DOHH2 (cell line): ENCODE data around the gene UGT1A6.

Source experiments
- H3F3A ChIP-seq: fragments of 200-600 bp; sonication (generic), shearing (Covaris generic); 2 replicates; pipeline ENCODE4 v1.6.0; 2016; ENCODE audit warnings: antibody characterized with exemption, mild to moderate bottlenecking; ENCODE audit not compliant: control insufficient read depth, insufficient read depth
- H3K27ac ChIP-seq: fragments of 200-600 bp; sonication (generic); 2 replicates; pipeline ENCODE4 v1.5.1; 2014; ENCODE audit warnings: low read depth, mild to moderate bottlenecking, low read length, moderate library complexity
- H3K27me3 ChIP-seq: fragments of 200-600 bp; sonication (generic); 2 replicates; pipeline ENCODE4 v1.6.1; 2014; ENCODE audit warnings: mild to moderate bottlenecking, low read length, mixed read lengths; ENCODE audit not compliant: control insufficient read depth
- H3K36me3 ChIP-seq: fragments of 200-600 bp; sonication (generic); 2 replicates; pipeline ENCODE4 v1.6.1; 2014; ENCODE audit warnings: mild to moderate bottlenecking, low read length, moderate library complexity, mixed read lengths; ENCODE audit not compliant: control insufficient read depth
- H3K4me1 ChIP-seq: fragments of 200-600 bp; sonication (generic); 2 replicates; pipeline ENCODE4 v1.6.1; 2014; ENCODE audit warnings: mild to moderate bottlenecking, low read length, mixed read lengths; ENCODE audit not compliant: control insufficient read depth
- H3K4me2 ChIP-seq: fragments of 200-600 bp; sonication (generic); 2 replicates; pipeline ENCODE4 v1.6.0; 2014; ENCODE audit warnings: mild to moderate bottlenecking, low read length, moderate library complexity
- H3K4me3 ChIP-seq: fragments of 200-600 bp; sonication (generic); 2 replicates; pipeline ENCODE4 v1.5.1; 2014; ENCODE audit warnings: mild to moderate bottlenecking, low read length, mixed read lengths
- H3K79me2 ChIP-seq: fragments of 200-600 bp; sonication (generic); 2 replicates; pipeline ENCODE4 v1.6.1; 2014; ENCODE audit warnings: mild to moderate bottlenecking, low read length, mixed read lengths; ENCODE audit not compliant: control insufficient read depth
- H3K9me2 ChIP-seq: fragments of 200-600 bp; sonication (generic); replicated peaks from 2 replicates; pipeline ENCODE4 v1.6.1; 2014; ENCODE audit warnings: mild to moderate bottlenecking, low read length, mixed read lengths; ENCODE audit not compliant: control insufficient read depth
- H3K9me3 ChIP-seq: fragments of 200-600 bp; sonication (generic); 2 replicates; pipeline ENCODE4 v1.6.1; 2014; ENCODE audit warnings: antibody characterized with exemption, low read length, mixed read lengths; ENCODE audit not compliant: control insufficient read depth, insufficient read depth
- H4K20me1 ChIP-seq: fragments of 200-600 bp; sonication (generic); 2 replicates; pipeline ENCODE4 v1.6.0; 2014; ENCODE audit warnings: low read depth, mild to moderate bottlenecking, antibody characterized with exemption, low read length, moderate library complexity; ENCODE audit not compliant: control insufficient read depth, insufficient read depth
- CTCF ChIP-seq: fragments of 200-600 bp; sonication (generic); IDR thresholded peaks from one replicate; pipeline ENCODE4 v1.5.1; 2014; ENCODE audit warnings: antibody characterized with exemption, mild to moderate bottlenecking, low read depth, low read length; ENCODE audit not compliant: poor library complexity, severe bottlenecking
- EZH2phosphoT487 ChIP-seq: fragments of 200-600 bp; sonication (generic); IDR thresholded peaks from 2 replicates; pipeline ENCODE4 v1.6.1; 2017; ENCODE audit warnings: borderline replicate concordance, mild to moderate bottlenecking, antibody characterized with exemption, low read length, moderate library complexity, mixed read lengths

The UGT1A6 gene

GRCh38 chr2:233821709-233822100, 129.0 kb downstream of the UGT1A6 start:
- Histone ChIP-seq H3K27ac (no peak overlapping the region), H4K20me1 (no peaks in the 10 kb centered on the region), H3K27me3 (no peaks in the 10 kb centered on the region), H3F3A (no peaks in the 10 kb centered on the region), H3K79me2 (no peaks in the 10 kb centered on the region), H3K9me2 (no peaks in the 10 kb centered on the region), H3K4me1 (no peaks in the 10 kb centered on the region), H3K9me3 (no peaks in the 10 kb centered on the region), H3K36me3 (no peaks in the 10 kb centered on the region), H3K4me3 (no peak overlapping the region), H3K4me2 (no peak overlapping the region)
- TF ChIP-seq EZH2phosphoT487 (no peak), CTCF (no peak)

GRCh38 chr2:233822101-233822771, 129.5 kb downstream of the UGT1A6 start:
- no peaks in the 10 kb centered on the region for H3K36me3 ChIP-seq
- no peak for TF ChIP-seq EZH2phosphoT487
- TF ChIP-seq CTCF, result no peak
- no peaks in the 10 kb centered on the region for H3K27me3 ChIP-seq
- no peaks in the 10 kb centered on the region for H4K20me1 ChIP-seq
- H3K4me2 ChIP-seq, result no peak overlapping the region
- no peak overlapping the region for H3K4me3 ChIP-seq
- no peaks in the 10 kb centered on the region for H3K9me3 ChIP-seq
- no peaks in the 10 kb centered on the region for H3K9me2 ChIP-seq
- H3F3A ChIP-seq, result no peaks in the 10 kb centered on the region
- no peak overlapping the region for H3K27ac ChIP-seq
- H3K4me1 ChIP-seq, result no peaks in the 10 kb centered on the region
- H3K79me2 ChIP-seq, result no peaks in the 10 kb centered on the region
